H9 (cell line): ENCODE results near the gene ARHGEF38. TPM values are rescaled to one million over a fixed set of nuclear protein-coding genes. Genes with fewer than 3 reads are reported as not detected.

ENCODE experiments used
- DNase-seq: peaks from one replicate; pipeline ENCODE4 v3.0.0-alpha.2; 2017
- H2AFZ ChIP-seq: one replicate; pipeline ENCODE4 v1.6.1; 2013; ENCODE audit warnings: mild to moderate bottlenecking, low read length, control low read depth, moderate library complexity
- H2AK5ac ChIP-seq: 2 replicates; pipeline ENCODE4 v1.6.1; 2013; ENCODE audit warnings: low read length, control low read depth, mixed read lengths; ENCODE audit not compliant: insufficient read length
- H2BK120ac ChIP-seq: one replicate; pipeline ENCODE4 v1.6.1; 2013; ENCODE audit warnings: low read depth, mild to moderate bottlenecking, low read length, control low read depth, inconsistent platforms; ENCODE audit not compliant: poor library complexity, severe bottlenecking
- H2BK12ac ChIP-seq: 2 replicates; pipeline ENCODE4 v1.6.1; 2013; ENCODE audit warnings: low read length, control low read depth, mixed read lengths, low read depth; ENCODE audit not compliant: insufficient read length
- H2BK15ac ChIP-seq: 2 replicates; pipeline ENCODE4 v1.6.1; 2013; ENCODE audit warnings: low read depth, low read length, control low read depth
- H2BK20ac ChIP-seq: one replicate; pipeline ENCODE4 v1.6.1; 2013; ENCODE audit warnings: low read depth, mild to moderate bottlenecking, low read length, control low read depth, inconsistent platforms; ENCODE audit not compliant: poor library complexity, severe bottlenecking
- H2BK5ac ChIP-seq: 2 replicates; pipeline ENCODE4 v1.6.1; 2013; ENCODE audit warnings: low read length, control low read depth, mixed read lengths; ENCODE audit not compliant: insufficient read length
- H3K14ac ChIP-seq: 2 replicates; pipeline ENCODE4 v1.6.1; 2013; ENCODE audit warnings: low read length, control low read depth; ENCODE audit not compliant: insufficient read depth
- H3K18ac ChIP-seq: 2 replicates; pipeline ENCODE4 v1.6.1; 2013; ENCODE audit warnings: low read depth, mild to moderate bottlenecking, mixed read lengths, low read length, control low read depth; ENCODE audit not compliant: insufficient read length
- H3K23ac ChIP-seq: 2 replicates; pipeline ENCODE4 v1.6.1; 2013; ENCODE audit warnings: low read length, control low read depth, mixed read lengths, low read depth; ENCODE audit not compliant: insufficient read length
- H3K23me2 ChIP-seq: 2 replicates; pipeline ENCODE4 v1.6.1; 2013; ENCODE audit warnings: low read depth, mild to moderate bottlenecking, mixed read lengths, low read length, control low read depth; ENCODE audit not compliant: insufficient read length, poor library complexity, severe bottlenecking
- H3K27ac ChIP-seq: 2 replicates; pipeline ENCODE4 v1.5.1; 2013; ENCODE audit warnings: low read length, control low read depth, mixed read lengths, low read depth; ENCODE audit not compliant: insufficient read length
- H3K27me3 ChIP-seq: 2 replicates; pipeline ENCODE4 v1.6.1; 2013; ENCODE audit warnings: low read length, control low read depth, inconsistent platforms; ENCODE audit not compliant: insufficient read depth
- H3K4ac ChIP-seq: 2 replicates; pipeline ENCODE4 v1.6.1; 2013; ENCODE audit warnings: low read depth, mild to moderate bottlenecking, control low read depth, inconsistent platforms, low read length, moderate library complexity
- H3K4me1 ChIP-seq: 2 replicates; pipeline ENCODE4 v1.6.1; 2013; ENCODE audit warnings: low read length, control low read depth, inconsistent platforms; ENCODE audit not compliant: insufficient read depth
- H3K4me2 ChIP-seq: 2 replicates; pipeline ENCODE4 v1.6.1; 2013; ENCODE audit warnings: low read length, control low read depth, mixed read lengths; ENCODE audit not compliant: insufficient read length, insufficient read depth
- H3K56ac ChIP-seq: 2 replicates; pipeline ENCODE4 v1.6.1; 2013; ENCODE audit warnings: low read depth, mild to moderate bottlenecking, mixed read lengths, low read length, control low read depth; ENCODE audit not compliant: insufficient read length
- H3K79me1 ChIP-seq: 2 replicates; pipeline ENCODE4 v1.6.1; 2013; ENCODE audit warnings: low read depth, mild to moderate bottlenecking, moderate library complexity, low read length, control low read depth, inconsistent platforms; ENCODE audit not compliant: insufficient read depth, poor library complexity, severe bottlenecking
- H3K79me2 ChIP-seq: 2 replicates; pipeline ENCODE4 v1.6.1; 2013; ENCODE audit warnings: low read length, control low read depth, inconsistent platforms; ENCODE audit not compliant: insufficient read depth
- H3K9ac ChIP-seq: 2 replicates; pipeline ENCODE4 v1.6.1; 2013; ENCODE audit warnings: low read length, control low read depth, mixed read lengths; ENCODE audit not compliant: insufficient read length; ENCODE audit errors: extremely low read depth
- H3K9me3 ChIP-seq: one replicate; pipeline ENCODE4 v1.6.1; 2013; ENCODE audit warnings: low read depth, low read length, inconsistent platforms; ENCODE audit not compliant: control insufficient read depth
- H3T11ph ChIP-seq: one replicate; pipeline ENCODE4 v1.6.1; 2013; ENCODE audit warnings: mild to moderate bottlenecking, low read length, control low read depth, inconsistent platforms
- H4K20me1 ChIP-seq: one replicate; pipeline ENCODE4 v1.6.1; 2013; ENCODE audit not compliant: control insufficient read depth, insufficient read length, insufficient read depth
- H4K5ac ChIP-seq: 2 replicates; pipeline ENCODE4 v1.6.1; 2013; ENCODE audit warnings: low read depth, mild to moderate bottlenecking, mixed read lengths, low read length, control low read depth; ENCODE audit not compliant: insufficient read length
- H4K8ac ChIP-seq: replicated peaks from 2 replicates; pipeline ENCODE4 v1.6.1; 2013; ENCODE audit warnings: low read length, control low read depth, mixed read lengths, low read depth; ENCODE audit not compliant: insufficient read length
- H4K91ac ChIP-seq: 2 replicates; pipeline ENCODE4 v1.6.1; 2013; ENCODE audit warnings: low read depth, mild to moderate bottlenecking, moderate library complexity, mixed read lengths, low read length, control low read depth; ENCODE audit not compliant: insufficient read length
- H3K27ac Mint-ChIP-seq, 3 experiments: 2 replicates in 2 of 3; 3 replicates in 1 of 3; pipeline ENCODE4 v1.8.0; 2020 to 2021; ENCODE audit warnings: mixed read lengths in 3 of 3, mild to moderate bottlenecking in 1 of 3, moderate library complexity in 1 of 3
- H3K27me3 Mint-ChIP-seq: 2 replicates; pipeline ENCODE4 v1.8.0; 2021; ENCODE audit warnings: low read depth, mild to moderate bottlenecking, moderate library complexity, mixed read lengths
- H3K36me3 Mint-ChIP-seq, 3 experiments: 2 replicates in 2 of 3; 3 replicates in 1 of 3; pipeline ENCODE4 v1.8.0; 2020 to 2021; ENCODE audit warnings: low read depth in 3 of 3, mixed read lengths in 3 of 3; ENCODE audit not compliant: insufficient read depth in 1 of 3
- H3K4me1 Mint-ChIP-seq, 2 experiments: 2 replicates each; pipeline ENCODE4 v1.8.0; 2020; ENCODE audit warnings: mixed read lengths in 2 of 2
- H3K4me3 Mint-ChIP-seq, 2 experiments: 2 replicates in 1 of 2; 3 replicates in 1 of 2; pipeline ENCODE4 v1.8.0; 2020 to 2021; ENCODE audit warnings: mild to moderate bottlenecking in 2 of 2, mixed read lengths in 2 of 2, moderate library complexity in 1 of 2
- H3K9me3 Mint-ChIP-seq, 2 experiments: 2 replicates in 1 of 2; 3 replicates in 1 of 2; pipeline ENCODE4 v1.8.0; 2020; ENCODE audit warnings: mild to moderate bottlenecking in 2 of 2, mixed read lengths in 2 of 2, moderate library complexity in 1 of 2
- CTCF ChIP-seq: fragments of 200-600 bp; sonication (generic); conservative IDR thresholded peaks from 3 replicates; pipeline ENCODE4 v1.8.0; 2021; ENCODE audit warnings: antibody characterized with exemption, mild to moderate bottlenecking
- WGBS: extraction: QIAGEN DNeasy Blood & Tissue Kit; methylation state at CpG from one replicate; pipeline ENCODE4 v1.1.7; 2013; ENCODE audit warnings: missing lambda C conversion rate, low lambda C conversion rate, mixed read lengths; ENCODE audit not compliant: insufficient read length; ENCODE audit errors: extremely low coverage; 5-methylcytosine and 5-hydroxymethylcytosine counted together
- total RNA-seq: library from RNA; stranded (reverse); gene quantifications from 2 replicates; pipeline ENCODE4 v1.2.1, GENCODE V29; 2021

Gene ARHGEF38
- total RNA-seq, 1 experiment from 2014 or later, result not detected

- no peak overlapping the region for H2AK5ac ChIP-seq
- no peak overlapping the region for H2AFZ ChIP-seq
- H2BK120ac ChIP-seq, result no peak overlapping the region
- no peak overlapping the region for H2BK12ac ChIP-seq
- no peak overlapping the region for H3K56ac ChIP-seq
- H3K27me3 ChIP-seq, result no peaks in the 10 kb centered on the region
- no peak for TF ChIP-seq CTCF
- no peaks in the 10 kb centered on the region for H3K36me3 Mint-ChIP-seq
- H3K27ac Mint-ChIP-seq, result no peak overlapping the region
- H3K4me1 ChIP-seq, result no peaks in the 10 kb centered on the region
- no peak overlapping the region for H3K14ac ChIP-seq
- no peak overlapping the region for H2BK5ac ChIP-seq
- H3K4me1 Mint-ChIP-seq, result no peaks in the 10 kb centered on the region
- no peak overlapping the region for H2BK15ac ChIP-seq
- no peaks in the 10 kb centered on the region for H4K20me1 ChIP-seq
- H4K8ac ChIP-seq, result no peak overlapping the region
- no peaks in the 10 kb centered on the region for H3K9me3 Mint-ChIP-seq
- H3K18ac ChIP-seq, result no peak overlapping the region
- H3K23ac ChIP-seq, result no peak overlapping the region
- no CpG with 5 or more reads among the region's 3 CpGs for WGBS
- no peak overlapping the region for H3K9ac ChIP-seq
- H3K4ac ChIP-seq, result no peak overlapping the region
- H3K27ac ChIP-seq, result no peak overlapping the region
- DNase-seq, result no peak
- no peaks in the 10 kb centered on the region for H3K79me2 ChIP-seq
- no peaks in the 10 kb centered on the region for H3K79me1 ChIP-seq
- no peak overlapping the region for H3T11ph ChIP-seq
- H3K4me2 ChIP-seq, result no peak overlapping the region
- no peaks in the 10 kb centered on the region for H3K23me2 ChIP-seq
- peaks cover 15% of the 10 kb centered on the region for H3K27me3 Mint-ChIP-seq
- no peaks in the 10 kb centered on the region for H3K9me3 ChIP-seq
- no peak overlapping the region for H4K91ac ChIP-seq
- H2BK20ac ChIP-seq, result no peak overlapping the region
- H3K4me3 Mint-ChIP-seq, result no peak overlapping the region
- no peak overlapping the region for H4K5ac ChIP-seq
Measured at GRCh38 chr4:105599932-105600655, 47.7 kb downstream of the ARHGEF38 start.
